Activated effector memory CD4-positive, alpha-beta T cell treated with anti-CD3 and anti-CD28 coated beads, Interleukin-2, amount 50 U/mL, for 16 hours (primary cell): ENCODE results near the gene DNAH10.
"Not testable (repeated sequence)": the region's sequence is repeated elsewhere in the genome, so short reads cannot be mapped to it uniquely, and the experiment has no call there.

Source experiments
- DNase-seq: peaks from one replicate; pipeline ENCODE4 v3.0.0-alpha.2; 2020

The DNAH10 gene

DNA sequence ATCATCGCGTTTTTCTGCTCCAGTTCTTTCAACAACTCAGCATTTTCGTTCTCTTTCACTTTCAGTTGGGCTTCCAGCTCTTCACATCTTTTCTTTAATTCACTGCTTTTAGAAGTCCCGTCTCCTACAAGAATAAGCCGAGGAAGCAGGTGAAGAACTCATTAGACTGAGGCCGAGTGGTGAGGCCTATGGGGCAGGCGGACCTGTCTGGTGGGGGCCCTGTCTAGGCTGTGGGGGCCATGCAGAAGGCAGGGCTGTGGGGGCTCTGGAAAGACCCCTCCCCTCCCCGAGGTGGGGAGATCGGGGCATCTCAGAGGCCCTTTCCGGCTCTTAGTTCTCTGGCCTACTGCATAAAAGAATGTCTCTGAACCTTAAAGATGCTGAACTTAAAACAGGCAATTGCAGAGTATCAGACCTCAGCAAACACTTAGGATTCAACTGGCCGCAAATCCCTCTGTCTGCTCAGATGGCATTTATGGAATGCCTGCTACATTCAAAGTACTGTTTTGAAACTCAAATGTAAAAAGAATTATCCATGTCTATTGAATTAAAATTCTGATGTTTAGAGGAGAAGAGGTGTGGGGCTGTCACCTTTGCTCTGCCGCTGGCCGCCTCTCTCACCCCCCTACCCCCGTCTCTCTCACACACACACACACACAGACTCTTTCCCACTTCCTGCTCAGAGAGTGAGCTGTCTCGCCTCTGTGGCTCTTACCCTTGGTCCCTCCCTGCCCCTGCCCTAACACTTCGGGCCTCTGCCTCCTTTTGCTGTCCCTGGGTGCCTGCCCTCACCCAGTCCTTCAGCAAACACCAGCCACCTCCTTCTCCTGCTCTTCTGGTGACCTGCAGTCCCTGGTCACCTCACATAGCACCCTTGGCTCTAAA, 175.8 kb downstream of the DNAH10 start:
- peak; percentile 70 for DNase-seq

- no peak for DNase-seq
Observed at GRCh38 chr12:123938679-123939480, 176.8 kb downstream of the DNAH10 start.

DNA sequence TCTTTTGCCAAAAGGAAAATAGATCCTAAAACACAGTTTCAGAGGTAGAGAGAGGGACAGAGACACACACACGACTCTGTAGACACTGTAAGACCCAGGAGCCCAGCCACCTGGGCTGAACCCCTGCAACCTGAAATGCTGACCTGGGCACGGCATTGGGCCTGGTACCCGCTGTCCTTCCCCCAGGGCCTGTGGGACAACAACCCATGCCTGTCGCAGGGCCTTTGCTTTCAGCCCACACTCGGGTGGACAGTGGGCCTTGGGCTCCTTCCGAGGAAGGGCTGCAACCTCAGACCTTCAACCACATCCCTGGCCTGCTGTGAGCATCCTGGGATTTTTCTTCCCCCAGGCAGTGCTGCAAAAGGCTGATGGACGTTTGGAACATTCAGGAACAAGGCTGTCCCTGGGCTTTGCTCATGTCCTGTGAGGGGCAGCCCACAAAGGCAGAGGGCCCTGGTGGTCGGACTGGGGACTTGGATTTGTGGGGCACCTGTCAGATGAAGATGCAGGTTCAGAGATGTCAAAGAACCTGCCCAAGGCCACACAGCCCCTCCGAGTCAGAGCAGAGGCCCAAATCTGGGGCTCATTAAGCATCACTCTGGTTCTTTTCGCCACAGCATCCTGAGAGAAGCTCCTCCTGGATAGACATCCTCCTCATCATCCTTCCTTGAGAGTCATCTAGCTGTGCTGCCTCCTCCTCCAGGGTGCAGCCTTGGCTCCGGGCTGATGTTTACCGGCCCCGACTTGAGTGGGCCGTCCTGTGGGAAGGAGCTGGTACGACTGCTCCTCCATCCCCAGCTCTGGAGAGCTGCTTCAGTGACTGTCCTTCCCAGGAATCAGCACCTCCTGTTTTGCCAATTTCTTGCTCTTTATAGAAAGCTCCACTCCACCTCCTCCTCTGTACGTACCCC, 177.9 kb downstream of the DNAH10 start:
- no peak for DNase-seq

DNA sequence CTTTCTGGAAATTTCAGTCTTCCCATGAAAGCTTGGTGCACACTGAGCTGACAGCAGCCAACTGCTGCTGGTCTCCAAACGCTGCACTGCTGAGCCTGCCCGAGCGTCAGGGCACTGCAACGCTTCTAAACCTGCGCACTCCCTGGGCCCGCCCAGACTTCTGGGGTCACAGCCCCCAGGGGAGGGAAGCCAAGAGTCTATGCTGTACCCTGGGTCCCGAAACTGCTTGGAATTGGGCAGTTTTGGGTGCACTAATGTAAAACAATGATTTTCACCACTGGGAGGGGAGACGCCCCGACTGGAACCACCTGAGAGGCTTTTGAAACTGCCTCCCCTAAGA, 178.5 kb downstream of the DNAH10 start:
- DNase-seq, result no peak

DNA sequence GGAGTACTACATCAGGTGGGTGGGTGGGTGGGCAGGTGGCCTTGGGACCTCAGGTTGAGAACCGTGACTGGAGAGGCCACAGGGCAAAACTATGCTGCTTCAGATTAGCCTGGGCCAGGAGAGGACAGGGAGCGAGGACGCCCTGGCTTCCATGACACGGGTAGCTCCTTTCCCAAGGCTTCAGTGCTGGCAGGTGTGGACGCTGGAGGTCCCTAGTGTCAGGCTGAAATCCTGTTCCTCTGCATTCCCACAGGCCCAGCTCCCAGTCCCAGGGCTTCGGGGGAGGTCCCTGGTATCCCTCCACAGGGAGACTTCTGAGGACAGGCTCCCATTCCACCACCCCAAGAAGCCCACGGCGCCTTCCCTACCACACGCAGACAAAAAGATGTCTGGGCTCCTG, 178.9 kb downstream of the DNAH10 start:
- no peak for DNase-seq

- DNase-seq, result no peak
Observed at GRCh38 chr12:123941624-123942237, 179.6 kb downstream of the DNAH10 start.

DNA sequence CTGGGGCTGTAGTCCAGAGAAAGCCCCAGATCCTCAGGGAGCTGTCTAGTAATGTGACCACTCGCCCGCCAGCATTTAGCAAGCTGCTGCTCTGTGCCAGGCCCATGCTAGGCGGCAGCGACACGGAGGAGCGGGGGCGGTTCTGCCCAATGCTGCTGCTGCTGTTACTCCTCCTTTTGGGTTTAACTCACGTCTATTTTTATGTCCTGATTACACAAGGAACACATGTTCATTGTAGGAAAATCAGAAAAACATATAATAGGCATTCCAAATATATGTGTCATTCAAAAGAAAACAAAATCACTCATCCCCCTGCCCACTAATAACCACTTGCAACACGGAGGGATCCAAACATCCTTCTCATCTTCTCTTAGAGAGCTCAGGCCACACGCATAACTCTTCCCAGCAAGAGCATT, 180.1 kb downstream of the DNAH10 start:
- no peak for DNase-seq

DNA sequence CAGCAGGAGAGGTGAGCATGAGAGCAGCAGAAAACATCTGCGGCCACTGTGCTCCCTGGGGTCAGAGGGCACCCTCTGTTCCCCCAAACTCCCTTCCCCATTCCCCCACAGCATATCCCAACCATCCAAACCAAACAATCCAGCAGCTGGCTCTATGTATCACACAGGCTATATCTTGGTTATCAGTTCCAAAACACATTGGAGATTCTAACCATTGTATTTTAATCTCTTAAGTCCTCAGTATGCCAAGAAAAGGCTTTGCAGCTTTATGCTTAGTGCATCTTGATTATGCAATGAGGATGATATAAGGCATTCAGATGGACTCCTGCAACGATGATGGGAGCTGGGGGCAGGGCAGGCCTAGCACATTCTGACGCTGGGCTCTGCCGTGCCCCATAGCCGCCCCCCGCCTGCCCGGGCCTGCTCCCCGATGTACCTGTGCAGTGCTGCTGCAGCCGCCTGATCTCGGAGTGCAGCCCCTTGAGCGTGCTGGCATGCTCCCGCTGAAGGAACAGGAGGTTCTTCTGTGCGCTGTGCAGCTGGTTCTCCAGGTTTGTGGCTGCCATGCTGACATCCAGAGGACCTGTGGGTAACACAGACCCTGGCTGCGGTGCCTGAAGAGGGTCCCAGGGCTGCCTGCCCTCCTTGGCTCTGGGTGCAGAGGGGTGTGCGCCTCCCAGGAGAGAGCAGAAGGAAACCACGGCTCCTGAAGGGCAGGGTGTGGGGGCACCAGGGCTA, 181.0 kb downstream of the DNAH10 start:
- no peak for DNase-seq

DNA sequence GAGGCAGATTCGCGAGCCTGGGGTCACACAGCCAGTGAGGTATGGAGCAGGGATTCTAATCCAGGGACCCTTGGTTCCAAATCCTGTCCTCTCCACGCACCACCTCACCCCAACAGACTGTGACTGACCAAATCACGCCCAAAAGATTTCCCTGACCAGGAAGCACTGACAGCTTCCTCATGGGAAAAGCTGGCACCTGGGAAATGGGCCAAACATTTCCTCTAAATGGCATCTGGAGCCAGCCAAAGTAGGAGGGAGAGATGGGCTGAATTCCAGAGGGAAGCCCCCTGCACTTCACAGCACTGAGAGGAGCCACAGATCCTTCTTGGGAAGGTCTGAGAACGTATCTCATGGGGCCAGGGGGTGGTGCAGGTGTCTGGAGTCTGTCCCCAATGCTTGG, 181.7 kb downstream of the DNAH10 start:
- DNase-seq, result no peak

DNA sequence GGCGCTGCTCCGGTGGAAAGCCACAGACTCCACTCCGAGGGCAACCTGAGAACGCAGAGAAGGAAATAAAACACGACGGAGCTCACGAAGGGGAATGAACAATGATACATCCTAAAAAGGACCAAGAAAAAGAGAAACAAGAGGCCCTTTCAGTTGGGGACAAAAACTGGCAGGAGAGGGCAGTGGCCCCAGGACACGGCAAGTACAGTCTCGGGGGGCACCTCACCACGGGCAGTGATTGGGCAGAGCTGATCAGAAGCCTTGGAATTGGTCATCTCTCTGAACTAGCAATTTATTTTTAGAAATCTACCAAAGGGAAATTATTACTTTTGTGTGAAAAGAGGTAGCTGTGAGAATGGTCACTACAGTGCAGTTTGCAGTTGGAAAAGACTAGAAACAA, 182.6 kb downstream of the DNAH10 start:
- DNase-seq, result no peak

DNA sequence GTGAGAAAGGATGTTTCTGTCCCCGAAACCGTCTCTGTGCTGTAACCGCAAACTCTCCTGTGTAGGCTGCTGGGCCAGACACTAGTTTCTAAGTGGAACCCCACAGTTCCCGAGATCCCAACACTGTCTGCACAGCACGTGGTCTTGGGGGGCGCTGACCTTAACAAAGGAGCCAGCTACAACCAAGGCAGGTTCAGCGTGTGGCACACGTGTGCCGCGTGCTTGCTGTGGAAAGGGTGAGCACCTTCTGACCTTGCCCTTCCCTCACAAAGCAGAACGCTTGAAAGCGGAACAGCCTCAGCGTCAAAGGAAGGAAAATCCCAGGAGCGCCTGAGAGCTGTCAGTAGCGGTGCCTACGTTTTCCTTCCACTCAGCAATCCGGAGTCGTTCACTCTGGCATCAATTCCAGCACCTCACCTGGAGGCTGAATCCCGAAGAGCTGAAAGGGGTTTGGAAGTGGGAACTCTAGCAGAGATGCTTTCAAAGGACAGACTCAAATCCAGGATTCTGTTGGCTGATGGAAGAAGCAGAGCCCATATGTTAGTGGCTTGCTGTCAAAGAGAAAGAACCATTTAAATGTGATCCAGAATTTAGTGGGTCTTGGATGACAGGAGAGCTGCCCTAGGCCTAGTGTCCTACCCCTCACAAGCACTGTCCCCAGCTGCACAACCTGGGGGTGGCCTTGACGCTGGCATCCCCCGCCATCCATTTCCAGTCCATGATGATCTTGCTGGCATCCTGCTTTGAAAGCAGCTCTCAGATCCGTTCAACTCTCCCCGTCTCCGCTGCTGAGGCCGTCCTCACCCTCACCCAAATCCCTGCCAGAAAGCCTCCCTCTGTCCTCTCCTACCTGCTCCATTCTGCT, 183.4 kb downstream of the DNAH10 start:
- DNase-seq, result no peak

GRCh38 chr12:123946152-123946515, 184.0 kb downstream of the DNAH10 start:
- no peak for DNase-seq

DNA sequence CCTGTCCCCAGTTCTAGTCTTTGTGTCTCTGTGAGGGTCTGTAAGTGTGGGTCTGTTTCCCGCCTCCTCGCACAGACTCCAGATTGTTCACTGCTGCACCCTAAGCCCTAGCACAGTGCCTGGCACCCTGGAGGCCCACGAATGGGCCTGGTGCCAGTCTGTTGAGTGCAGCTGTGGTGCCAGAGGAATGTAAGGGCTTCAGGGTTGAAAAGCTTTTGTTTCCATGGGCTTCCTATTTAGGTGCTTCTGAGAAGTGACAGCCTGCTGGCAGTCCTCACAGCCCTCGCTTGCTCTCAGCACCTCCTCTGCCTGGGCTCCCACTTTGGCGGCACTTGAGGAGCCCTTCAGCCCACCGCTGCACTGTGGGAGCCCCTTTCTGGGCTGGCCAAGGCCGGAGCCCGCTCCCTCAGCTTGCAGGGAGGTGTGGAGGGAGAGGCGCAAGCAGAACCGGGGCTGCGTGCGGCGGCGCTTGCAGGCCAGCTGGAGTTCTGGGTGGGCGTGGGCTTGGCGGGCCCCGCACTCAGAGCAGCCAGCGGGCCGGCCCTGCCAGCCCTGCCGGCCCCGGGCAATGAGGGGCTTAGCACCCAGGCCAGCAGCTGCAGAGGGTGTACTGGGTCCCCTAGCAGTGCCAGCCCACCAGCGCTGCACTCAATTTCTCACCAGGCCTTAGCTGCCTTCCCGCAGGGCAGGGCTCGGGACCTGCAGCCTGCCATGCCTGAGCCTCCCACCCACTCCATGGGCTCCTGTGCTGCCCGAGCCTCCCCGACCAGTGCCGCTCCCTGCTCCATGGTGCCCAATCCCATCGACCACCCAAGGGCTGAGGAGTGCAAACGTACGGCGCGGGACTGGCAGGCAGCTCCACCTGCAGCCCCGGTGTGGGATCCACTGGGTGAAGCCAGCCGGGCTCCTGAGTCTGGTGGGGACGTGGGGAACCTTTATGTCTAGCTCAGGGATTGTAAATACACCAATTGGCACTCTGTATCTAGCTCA, 184.7 kb downstream of the DNAH10 start:
- DNase-seq, result not testable (repeated sequence)

- DNase-seq, result not testable (repeated sequence)
Observed at GRCh38 chr12:123947531-123947930, 185.4 kb downstream of the DNAH10 start.

GRCh38 chr12:123948401-123948795, 186.3 kb downstream of the DNAH10 start:
- peak; percentile 42 for DNase-seq

DNA sequence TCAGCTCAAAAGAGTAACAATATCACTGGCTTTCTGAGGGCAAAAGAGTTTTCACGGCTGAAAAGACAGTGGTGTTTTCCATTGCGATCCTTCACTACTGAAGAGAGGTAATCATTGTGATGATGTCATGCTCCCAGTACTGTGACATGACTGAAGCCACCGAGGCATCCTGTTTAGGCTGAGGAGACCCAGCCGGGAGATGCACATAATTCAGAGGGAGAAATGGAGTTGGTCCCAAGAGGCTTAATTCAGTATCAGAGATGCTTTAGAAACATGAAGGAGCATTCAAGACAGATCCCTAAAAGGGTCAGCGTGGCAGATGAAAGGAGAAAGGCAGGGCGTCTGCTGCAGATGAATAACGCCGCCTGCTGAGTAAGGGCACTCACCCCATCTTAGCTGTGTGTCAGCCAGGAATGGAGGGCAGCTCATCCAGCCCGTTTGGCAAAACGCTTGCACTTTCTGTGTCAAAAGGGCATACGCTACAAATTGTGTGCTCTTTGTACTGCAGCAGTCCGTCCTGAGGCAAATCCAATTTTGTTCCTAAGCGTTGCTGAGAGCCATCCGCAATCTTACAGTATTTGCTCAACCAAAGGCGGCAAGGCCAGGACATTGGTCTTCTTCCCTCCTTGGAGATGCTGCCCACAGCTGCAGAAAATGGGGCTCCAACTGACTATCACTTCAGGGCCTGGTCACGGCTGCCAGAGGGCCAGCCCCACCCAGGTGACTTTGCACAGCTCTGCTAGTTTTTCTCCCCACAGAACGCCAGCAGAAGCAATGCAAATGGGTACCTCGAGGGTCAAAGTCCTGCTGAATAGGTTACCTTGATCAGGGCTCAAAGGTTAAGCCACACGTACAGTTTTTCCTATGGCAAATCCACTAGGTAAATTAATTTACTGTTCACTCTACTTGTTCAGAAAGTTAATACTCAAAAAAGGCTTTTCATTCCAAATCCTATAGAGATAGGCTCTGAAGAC, 187.0 kb downstream of the DNAH10 start:
- DNase-seq, result peak; percentile 41

DNA sequence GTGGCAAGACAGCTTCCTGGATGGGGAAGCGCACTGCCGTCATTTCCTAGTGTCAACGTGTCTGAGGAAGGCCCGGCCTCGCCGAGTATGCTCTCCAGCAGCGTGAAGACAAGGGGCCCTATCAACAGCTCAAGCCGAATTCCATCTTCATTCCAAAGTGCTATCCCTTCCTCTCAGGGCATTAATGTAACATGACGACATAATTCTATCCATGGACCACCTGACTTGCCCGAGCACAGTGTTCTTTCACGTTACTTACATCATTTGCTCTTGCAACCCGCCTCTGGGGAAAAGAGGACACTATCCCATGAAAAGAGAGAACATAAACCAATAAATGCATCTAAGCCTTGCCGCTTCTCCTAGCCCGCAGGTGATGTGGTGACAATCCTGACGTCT, 187.7 kb downstream of the DNAH10 start:
- DNase-seq, result no peak
